GM23338 (cell line): Measurements from ENCODE around the gene MEI1. TPM values are rescaled to one million over a fixed set of nuclear protein-coding genes. Genes with fewer than 3 reads are reported as not detected.

Experiments
- ATAC-seq: fragments of 200-7000 bp; cut with Tn5 transposase; 3 replicates; pipeline ENCODE4 v1.9.1; 2020
- DNase-seq: peaks from one replicate; pipeline ENCODE4 v3.0.0-alpha.2; 2015; ENCODE audit warnings: low spot score
- H2AFZ ChIP-seq: fragments of 200-600 bp; sonication (generic); 2 replicates; pipeline ENCODE4 v1.8.0; 2016; ENCODE audit warnings: antibody characterized with exemption, mild to moderate bottlenecking, moderate library complexity
- H3F3A ChIP-seq: fragments of 200-600 bp; sonication (generic); replicated peaks from 2 replicates; pipeline ENCODE4 v1.8.0; 2017; ENCODE audit warnings: antibody characterized with exemption, mixed run types, low read depth
- H3K27ac ChIP-seq: fragments of 200-600 bp; sonication (generic); 2 replicates; pipeline ENCODE4 v1.6.1; 2016; ENCODE audit warnings: low read depth
- H3K27me3 ChIP-seq: fragments of 200-600 bp; sonication (generic); 2 replicates; pipeline ENCODE4 v1.8.0; 2016; ENCODE audit warnings: mild to moderate bottlenecking, mixed run types, moderate library complexity; ENCODE audit not compliant: insufficient read depth
- H3K36me3 ChIP-seq: fragments of 200-600 bp; sonication (generic); 2 replicates; pipeline ENCODE4 v1.8.0; 2016; ENCODE audit warnings: mild to moderate bottlenecking; ENCODE audit not compliant: insufficient read depth
- H3K4me1 ChIP-seq: fragments of 200-600 bp; sonication (generic); 2 replicates; pipeline ENCODE4 v1.8.0; 2016; ENCODE audit warnings: mild to moderate bottlenecking, moderate library complexity; ENCODE audit not compliant: insufficient read depth
- H3K4me2 ChIP-seq: fragments of 200-600 bp; sonication (generic); 2 replicates; pipeline ENCODE4 v1.7.1; 2017; ENCODE audit warnings: mixed run types
- H3K4me3 ChIP-seq: fragments of 200-600 bp; sonication (generic); 2 replicates; pipeline ENCODE4 v1.6.1; 2016; ENCODE audit warnings: mixed run types
- H3K79me2 ChIP-seq: fragments of 200-600 bp; sonication (generic); replicated peaks from 2 replicates; pipeline ENCODE4 v1.8.0; 2017; ENCODE audit warnings: mild to moderate bottlenecking; ENCODE audit not compliant: insufficient read depth
- H3K9me2 ChIP-seq: fragments of 200-600 bp; sonication (generic); 2 replicates; pipeline ENCODE4 v1.8.0; 2017; ENCODE audit not compliant: insufficient read depth
- H4K20me1 ChIP-seq: fragments of 200-600 bp; sonication (generic); replicated peaks from 2 replicates; pipeline ENCODE4 v1.8.0; 2017; ENCODE audit warnings: mild to moderate bottlenecking; ENCODE audit not compliant: insufficient read depth
- H3K27ac Mint-ChIP-seq: 2 replicates; pipeline ENCODE4 v1.8.0; 2020; ENCODE audit warnings: inconsistent platforms, mild to moderate bottlenecking, moderate library complexity, mixed read lengths
- H3K27me3 Mint-ChIP-seq: 3 replicates; pipeline ENCODE4 v1.8.0; 2022; ENCODE audit warnings: low read depth, mild to moderate bottlenecking, moderate library complexity, mixed read lengths, inconsistent platforms; ENCODE audit not compliant: insufficient read depth, poor library complexity
- H3K36me3 Mint-ChIP-seq: 3 replicates; pipeline ENCODE4 v1.8.0; 2021; ENCODE audit warnings: low read depth, mild to moderate bottlenecking, inconsistent platforms, moderate library complexity, mixed read lengths
- H3K4me1 Mint-ChIP-seq: 3 replicates; pipeline ENCODE4 v1.8.0; 2020; ENCODE audit warnings: mild to moderate bottlenecking, inconsistent platforms, mixed read lengths
- H3K4me3 Mint-ChIP-seq: 3 replicates; pipeline ENCODE4 v1.8.0; 2021; ENCODE audit warnings: moderate library complexity, mild to moderate bottlenecking, inconsistent platforms, mixed read lengths
- H3K9me3 Mint-ChIP-seq: 3 replicates; pipeline ENCODE4 v1.8.0; 2020; ENCODE audit warnings: moderate library complexity, mild to moderate bottlenecking, inconsistent platforms, mixed read lengths
- EZH2phosphoT487 ChIP-seq: fragments of 200-600 bp; sonication (generic); IDR thresholded peaks from one replicate; pipeline ENCODE4 v1.8.1; 2018; ENCODE audit warnings: antibody characterized with exemption; ENCODE audit not compliant: unreplicated experiment
- JUNB ChIP-seq: IDR thresholded peaks from one replicate; pipeline ENCODE4 v1.6.1; 2016; ENCODE audit warnings: antibody characterized with exemption; ENCODE audit not compliant: unreplicated experiment
- NANOG ChIP-seq: IDR thresholded peaks from 2 replicates; pipeline ENCODE4 v1.6.1; 2016; ENCODE audit warnings: antibody characterized with exemption, borderline replicate concordance
- STAT1 ChIP-seq: IDR thresholded peaks from one replicate; pipeline ENCODE4 v1.6.1; 2016; ENCODE audit warnings: antibody characterized with exemption; ENCODE audit not compliant: unreplicated experiment
- ZNF114 ChIP-seq: fragments of 250-450 bp; sonication (Bioruptor Pico); IDR thresholded peaks from 2 replicates; pipeline ENCODE4 v1.5.0; 2020; ENCODE audit warnings: mild to moderate bottlenecking, moderate library complexity
- polyA plus RNA-seq: library from polyadenylated mRNA; unstranded; fragments of >200 nt; fragmentation: Nextera tagmentation; extraction: Ambion mirVana; gene quantifications from 2 replicates; pipeline ENCODE4 v1.2.1, GENCODE V29; 2016
- total RNA-seq: library from RNA; depleted of rRNA; stranded (reverse); fragments of >200 nt; shearing (Covaris generic); gene quantifications from 2 replicates; pipeline ENCODE4 v1.2.3, GENCODE V29; 2014
- TF ChIP-seq, protein P1 (sequence below): fragments of 250-450 bp; sonication (Bioruptor Pico); IDR thresholded peaks from 2 replicates; pipeline ENCODE4 v1.5.0; 2020; ENCODE audit warnings: mild to moderate bottlenecking, moderate library complexity
- TF ChIP-seq, protein P2 (sequence below), 2 experiments: fragments of 200-600 bp in 1 of 2; sonication (generic) in 1 of 2; conservative IDR thresholded peaks; 2 replicates each; pipeline versions ENCODE4 v1.5.1 to v1.6.1; 2016 to 2017; ENCODE audit warnings: antibody characterized with exemption in 2 of 2, low read depth in 2 of 2, mild to moderate bottlenecking in 2 of 2, moderate library complexity in 1 of 2

Gene MEI1
- total and polyA plus RNA-seq, 2 experiments from 2014 or later = 0.28 to 0.87 TPM

- no peak overlapping the region for H3K4me3 ChIP-seq
- Mint-ChIP-seq H3K4me1 (peaks cover under 1% of the 10 kb centered on the region; the same call in 1 of the 3 replicates), H3K9me3 (no peaks in the 10 kb centered on the region; the same call in 2 of the 3 replicates), H3K27ac (no peak overlapping the region), H3K4me3 (no peak overlapping the region), H3K36me3 (no peaks in the 10 kb centered on the region), H3K27me3 (no peaks in the 10 kb centered on the region)
- ATAC-seq = no peak
- no peak for DNase-seq
- no peaks in the 10 kb centered on the region for H3K79me2 ChIP-seq
- no peaks in the 10 kb centered on the region for H3K27me3 ChIP-seq
- no peaks in the 10 kb centered on the region for H3K36me3 ChIP-seq
- no peaks in the 10 kb centered on the region; the same call in 1 of the 2 replicates for H3F3A ChIP-seq
- H3K9me2 ChIP-seq = no peaks in the 10 kb centered on the region
- TF ChIP-seq JUNB = no peak
- H3K27ac ChIP-seq = no peak overlapping the region
- H3K4me2 ChIP-seq = no peak overlapping the region
- H3K4me1 ChIP-seq = no peaks in the 10 kb centered on the region
- no peaks in the 10 kb centered on the region; the same call in 1 of the 2 replicates for H4K20me1 ChIP-seq
- no peak overlapping the region for H2AFZ ChIP-seq
Observed at GRCh38 chr22:41793871-41794270, 94.6 kb downstream of the MEI1 start.

- H3K4me3 ChIP-seq = no peak overlapping the region
- no peak for ATAC-seq
- H3K27me3 Mint-ChIP-seq = peaks cover 5% of the 10 kb centered on the region
- peaks cover 3% of the 10 kb centered on the region; the same call in 1 of the 2 replicates for H4K20me1 ChIP-seq
- no peak overlapping the region for H3K4me3 Mint-ChIP-seq
- no peak for DNase-seq
- no peak overlapping the region for H2AFZ ChIP-seq
- TF ChIP-seq NANOG = no peak
- H3K4me1 ChIP-seq = peaks cover 19% of the 10 kb centered on the region
- no peak overlapping the region for H3K4me2 ChIP-seq
- H3K27ac Mint-ChIP-seq = no peak overlapping the region
- H3K27me3 ChIP-seq = no peaks in the 10 kb centered on the region
- H3K36me3 Mint-ChIP-seq = peaks cover 2% of the 10 kb centered on the region; the same call in 2 of the 3 replicates
- peaks cover 26% of the 10 kb centered on the region for H3K79me2 ChIP-seq
- H3K9me3 Mint-ChIP-seq = no peaks in the 10 kb centered on the region
- H3K9me2 ChIP-seq = no peaks in the 10 kb centered on the region
- no peak overlapping the region for H3K27ac ChIP-seq
- no peaks in the 10 kb centered on the region; the same call in 1 of the 2 replicates for H3K36me3 ChIP-seq
- peaks cover 8% of the 10 kb centered on the region; the same call in 1 of the 2 replicates for H3F3A ChIP-seq
- peaks cover 22% of the 10 kb centered on the region for H3K4me1 Mint-ChIP-seq
Observed at GRCh38 chr22:41798736-41799135, 99.4 kb downstream of the MEI1 start.

GRCh38 chr22:41799486-41800347, 100.4 kb downstream of the MEI1 start:
- H3K36me3 Mint-ChIP-seq = peaks cover 7% of the 10 kb centered on the region; the same call in 2 of the 3 replicates
- peak overlapping the region; percentile 99 for H3K4me2 ChIP-seq
- peak overlapping the region; percentile 94 for H3K27ac Mint-ChIP-seq
- 0 out of 2 replicates have a peak, but pooled peaks cover 3% of the 10 kb centered on the region for H4K20me1 ChIP-seq
- H3K4me1 ChIP-seq = peaks cover 19% of the 10 kb centered on the region
- peak overlapping the region; percentile 97 for H2AFZ ChIP-seq
- H3K27me3 Mint-ChIP-seq = peaks cover 5% of the 10 kb centered on the region
- peak; percentile 55 for ATAC-seq
- H3K4me3 ChIP-seq = peak overlapping the region; percentile 94
- H3K27me3 ChIP-seq = no peaks in the 10 kb centered on the region
- peaks cover 8% of the 10 kb centered on the region; the same call in 1 of the 2 replicates for H3F3A ChIP-seq
- peak; percentile 43 for DNase-seq
- no peaks in the 10 kb centered on the region; the same call in 1 of the 2 replicates for H3K36me3 ChIP-seq
- H3K4me3 Mint-ChIP-seq = peak overlapping the region; percentile 89
- peak overlapping the region; percentile 94 for H3K27ac ChIP-seq
- peaks cover 22% of the 10 kb centered on the region for H3K4me1 Mint-ChIP-seq
- H3K9me3 Mint-ChIP-seq = no peaks in the 10 kb centered on the region
- H3K79me2 ChIP-seq = peaks cover 36% of the 10 kb centered on the region
- no peaks in the 10 kb centered on the region for H3K9me2 ChIP-seq
- TF ChIP-seq STAT1 = no peak
- TF ChIP-seq EZH2phosphoT487 = no peak
- TF ChIP-seq, protein P1, sequence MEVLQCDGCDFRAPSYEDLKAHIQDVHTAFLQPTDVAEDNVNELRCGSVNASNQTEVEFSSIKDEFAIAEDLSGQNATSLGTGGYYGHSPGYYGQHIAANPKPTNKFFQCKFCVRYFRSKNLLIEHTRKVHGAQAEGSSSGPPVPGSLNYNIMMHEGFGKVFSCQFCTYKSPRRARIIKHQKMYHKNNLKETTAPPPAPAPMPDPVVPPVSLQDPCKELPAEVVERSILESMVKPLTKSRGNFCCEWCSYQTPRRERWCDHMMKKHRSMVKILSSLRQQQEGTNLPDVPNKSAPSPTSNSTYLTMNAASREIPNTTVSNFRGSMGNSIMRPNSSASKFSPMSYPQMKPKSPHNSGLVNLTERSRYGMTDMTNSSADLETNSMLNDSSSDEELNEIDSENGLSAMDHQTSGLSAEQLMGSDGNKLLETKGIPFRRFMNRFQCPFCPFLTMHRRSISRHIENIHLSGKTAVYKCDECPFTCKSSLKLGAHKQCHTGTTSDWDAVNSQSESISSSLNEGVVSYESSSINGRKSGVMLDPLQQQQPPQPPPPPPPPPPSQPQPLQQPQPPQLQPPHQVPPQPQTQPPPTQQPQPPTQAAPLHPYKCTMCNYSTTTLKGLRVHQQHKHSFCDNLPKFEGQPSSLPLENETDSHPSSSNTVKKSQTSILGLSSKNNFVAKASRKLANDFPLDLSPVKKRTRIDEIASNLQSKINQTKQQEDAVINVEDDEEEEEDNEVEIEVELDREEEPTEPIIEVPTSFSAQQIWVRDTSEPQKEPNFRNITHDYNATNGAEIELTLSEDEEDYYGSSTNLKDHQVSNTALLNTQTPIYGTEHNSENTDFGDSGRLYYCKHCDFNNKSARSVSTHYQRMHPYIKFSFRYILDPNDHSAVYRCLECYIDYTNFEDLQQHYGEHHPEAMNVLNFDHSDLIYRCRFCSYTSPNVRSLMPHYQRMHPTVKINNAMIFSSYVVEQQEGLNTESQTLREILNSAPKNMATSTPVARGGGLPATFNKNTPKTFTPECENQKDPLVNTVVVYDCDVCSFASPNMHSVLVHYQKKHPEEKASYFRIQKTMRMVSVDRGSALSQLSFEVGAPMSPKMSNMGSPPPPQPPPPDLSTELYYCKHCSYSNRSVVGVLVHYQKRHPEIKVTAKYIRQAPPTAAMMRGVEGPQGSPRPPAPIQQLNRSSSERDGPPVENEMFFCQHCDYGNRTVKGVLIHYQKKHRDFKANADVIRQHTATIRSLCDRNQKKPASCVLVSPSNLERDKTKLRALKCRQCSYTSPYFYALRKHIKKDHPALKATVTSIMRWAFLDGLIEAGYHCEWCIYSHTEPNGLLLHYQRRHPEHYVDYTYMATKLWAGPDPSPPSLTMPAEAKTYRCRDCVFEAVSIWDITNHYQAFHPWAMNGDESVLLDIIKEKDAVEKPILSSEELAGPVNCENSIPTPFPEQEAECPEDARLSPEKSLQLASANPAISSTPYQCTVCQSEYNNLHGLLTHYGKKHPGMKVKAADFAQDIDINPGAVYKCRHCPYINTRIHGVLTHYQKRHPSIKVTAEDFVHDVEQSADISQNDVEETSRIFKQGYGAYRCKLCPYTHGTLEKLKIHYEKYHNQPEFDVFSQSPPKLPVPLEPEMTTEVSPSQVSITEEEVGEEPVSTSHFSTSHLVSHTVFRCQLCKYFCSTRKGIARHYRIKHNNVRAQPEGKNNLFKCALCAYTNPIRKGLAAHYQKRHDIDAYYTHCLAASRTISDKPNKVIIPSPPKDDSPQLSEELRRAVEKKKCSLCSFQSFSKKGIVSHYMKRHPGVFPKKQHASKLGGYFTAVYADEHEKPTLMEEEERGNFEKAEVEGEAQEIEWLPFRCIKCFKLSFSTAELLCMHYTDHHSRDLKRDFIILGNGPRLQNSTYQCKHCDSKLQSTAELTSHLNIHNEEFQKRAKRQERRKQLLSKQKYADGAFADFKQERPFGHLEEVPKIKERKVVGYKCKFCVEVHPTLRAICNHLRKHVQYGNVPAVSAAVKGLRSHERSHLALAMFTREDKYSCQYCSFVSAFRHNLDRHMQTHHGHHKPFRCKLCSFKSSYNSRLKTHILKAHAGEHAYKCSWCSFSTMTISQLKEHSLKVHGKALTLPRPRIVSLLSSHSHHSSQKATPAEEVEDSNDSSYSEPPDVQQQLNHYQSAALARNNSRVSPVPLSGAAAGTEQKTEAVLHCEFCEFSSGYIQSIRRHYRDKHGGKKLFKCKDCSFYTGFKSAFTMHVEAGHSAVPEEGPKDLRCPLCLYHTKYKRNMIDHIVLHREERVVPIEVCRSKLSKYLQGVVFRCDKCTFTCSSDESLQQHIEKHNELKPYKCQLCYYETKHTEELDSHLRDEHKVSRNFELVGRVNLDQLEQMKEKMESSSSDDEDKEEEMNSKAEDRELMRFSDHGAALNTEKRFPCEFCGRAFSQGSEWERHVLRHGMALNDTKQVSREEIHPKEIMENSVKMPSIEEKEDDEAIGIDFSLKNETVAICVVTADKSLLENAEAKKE (CRISPR knock-in tag) = no peak
- TF ChIP-seq ZNF114 = no peak
- no peak for TF ChIP-seq JUNB
- TF ChIP-seq, protein P2, sequence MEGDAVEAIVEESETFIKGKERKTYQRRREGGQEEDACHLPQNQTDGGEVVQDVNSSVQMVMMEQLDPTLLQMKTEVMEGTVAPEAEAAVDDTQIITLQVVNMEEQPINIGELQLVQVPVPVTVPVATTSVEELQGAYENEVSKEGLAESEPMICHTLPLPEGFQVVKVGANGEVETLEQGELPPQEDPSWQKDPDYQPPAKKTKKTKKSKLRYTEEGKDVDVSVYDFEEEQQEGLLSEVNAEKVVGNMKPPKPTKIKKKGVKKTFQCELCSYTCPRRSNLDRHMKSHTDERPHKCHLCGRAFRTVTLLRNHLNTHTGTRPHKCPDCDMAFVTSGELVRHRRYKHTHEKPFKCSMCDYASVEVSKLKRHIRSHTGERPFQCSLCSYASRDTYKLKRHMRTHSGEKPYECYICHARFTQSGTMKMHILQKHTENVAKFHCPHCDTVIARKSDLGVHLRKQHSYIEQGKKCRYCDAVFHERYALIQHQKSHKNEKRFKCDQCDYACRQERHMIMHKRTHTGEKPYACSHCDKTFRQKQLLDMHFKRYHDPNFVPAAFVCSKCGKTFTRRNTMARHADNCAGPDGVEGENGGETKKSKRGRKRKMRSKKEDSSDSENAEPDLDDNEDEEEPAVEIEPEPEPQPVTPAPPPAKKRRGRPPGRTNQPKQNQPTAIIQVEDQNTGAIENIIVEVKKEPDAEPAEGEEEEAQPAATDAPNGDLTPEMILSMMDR (conservative IDR thresholded peaks at IDR 0.05; ENCODE audit: low read depth in 2 of 2) = no peak
